DND-41 (cell line): ENCODE data around the gene ADCY10.

Experiments
- CTCF ChIP-seq: IDR thresholded peaks from 2 replicates; pipeline ENCODE4 v1.5.1; 2012; ENCODE audit warnings: borderline replicate concordance, low read length, moderate library complexity, mild to moderate bottlenecking; ENCODE audit not compliant: poor library complexity, severe bottlenecking; ENCODE audit errors: extremely low read depth
- EZH2 ChIP-seq: IDR thresholded peaks from 3 replicates; pipeline ENCODE4 v1.6.1; 2012; ENCODE audit warnings: borderline replicate concordance, low read depth, mild to moderate bottlenecking, moderate library complexity, low read length, inconsistent platforms; ENCODE audit not compliant: severe bottlenecking

- TF ChIP-seq CTCF = no peak
- no peak for TF ChIP-seq EZH2
Observed at GRCh38 chr1:167786502-167786901, 127.4 kb downstream of the ADCY10 start.
